H9 (cell line): ENCODE data around the gene PROX2. TPM values are rescaled to one million over a fixed set of nuclear protein-coding genes. Genes with fewer than 3 reads are reported as not detected.

Source experiments
- DNase-seq: peaks from one replicate; pipeline ENCODE4 v3.0.0-alpha.2; 2017
- H2AFZ ChIP-seq: one replicate; pipeline ENCODE4 v1.6.1; 2013; ENCODE audit warnings: mild to moderate bottlenecking, low read length, control low read depth, moderate library complexity
- H2AK5ac ChIP-seq: 2 replicates; pipeline ENCODE4 v1.6.1; 2013; ENCODE audit warnings: low read length, control low read depth, mixed read lengths; ENCODE audit not compliant: insufficient read length
- H2BK120ac ChIP-seq: one replicate; pipeline ENCODE4 v1.6.1; 2013; ENCODE audit warnings: low read depth, mild to moderate bottlenecking, low read length, control low read depth, inconsistent platforms; ENCODE audit not compliant: poor library complexity, severe bottlenecking
- H2BK12ac ChIP-seq: 2 replicates; pipeline ENCODE4 v1.6.1; 2013; ENCODE audit warnings: low read length, control low read depth, mixed read lengths, low read depth; ENCODE audit not compliant: insufficient read length
- H2BK15ac ChIP-seq: 2 replicates; pipeline ENCODE4 v1.6.1; 2013; ENCODE audit warnings: low read depth, low read length, control low read depth
- H2BK20ac ChIP-seq: one replicate; pipeline ENCODE4 v1.6.1; 2013; ENCODE audit warnings: low read depth, mild to moderate bottlenecking, low read length, control low read depth, inconsistent platforms; ENCODE audit not compliant: poor library complexity, severe bottlenecking
- H2BK5ac ChIP-seq: 2 replicates; pipeline ENCODE4 v1.6.1; 2013; ENCODE audit warnings: low read length, control low read depth, mixed read lengths; ENCODE audit not compliant: insufficient read length
- H3K14ac ChIP-seq: 2 replicates; pipeline ENCODE4 v1.6.1; 2013; ENCODE audit warnings: low read length, control low read depth; ENCODE audit not compliant: insufficient read depth
- H3K18ac ChIP-seq: 2 replicates; pipeline ENCODE4 v1.6.1; 2013; ENCODE audit warnings: low read depth, mild to moderate bottlenecking, mixed read lengths, low read length, control low read depth; ENCODE audit not compliant: insufficient read length
- H3K23ac ChIP-seq: 2 replicates; pipeline ENCODE4 v1.6.1; 2013; ENCODE audit warnings: low read length, control low read depth, mixed read lengths, low read depth; ENCODE audit not compliant: insufficient read length
- H3K23me2 ChIP-seq: 2 replicates; pipeline ENCODE4 v1.6.1; 2013; ENCODE audit warnings: low read depth, mild to moderate bottlenecking, mixed read lengths, low read length, control low read depth; ENCODE audit not compliant: insufficient read length, poor library complexity, severe bottlenecking
- H3K27ac ChIP-seq: 2 replicates; pipeline ENCODE4 v1.5.1; 2013; ENCODE audit warnings: low read length, control low read depth, mixed read lengths, low read depth; ENCODE audit not compliant: insufficient read length
- H3K27me3 ChIP-seq: 2 replicates; pipeline ENCODE4 v1.6.1; 2013; ENCODE audit warnings: low read length, control low read depth, inconsistent platforms; ENCODE audit not compliant: insufficient read depth
- H3K4ac ChIP-seq: 2 replicates; pipeline ENCODE4 v1.6.1; 2013; ENCODE audit warnings: low read depth, mild to moderate bottlenecking, control low read depth, inconsistent platforms, low read length, moderate library complexity
- H3K4me1 ChIP-seq: 2 replicates; pipeline ENCODE4 v1.6.1; 2013; ENCODE audit warnings: low read length, control low read depth, inconsistent platforms; ENCODE audit not compliant: insufficient read depth
- H3K4me2 ChIP-seq: 2 replicates; pipeline ENCODE4 v1.6.1; 2013; ENCODE audit warnings: low read length, control low read depth, mixed read lengths; ENCODE audit not compliant: insufficient read length, insufficient read depth
- H3K56ac ChIP-seq: 2 replicates; pipeline ENCODE4 v1.6.1; 2013; ENCODE audit warnings: low read depth, mild to moderate bottlenecking, mixed read lengths, low read length, control low read depth; ENCODE audit not compliant: insufficient read length
- H3K79me1 ChIP-seq: 2 replicates; pipeline ENCODE4 v1.6.1; 2013; ENCODE audit warnings: low read depth, mild to moderate bottlenecking, moderate library complexity, low read length, control low read depth, inconsistent platforms; ENCODE audit not compliant: insufficient read depth, poor library complexity, severe bottlenecking
- H3K79me2 ChIP-seq: 2 replicates; pipeline ENCODE4 v1.6.1; 2013; ENCODE audit warnings: low read length, control low read depth, inconsistent platforms; ENCODE audit not compliant: insufficient read depth
- H3K9ac ChIP-seq: 2 replicates; pipeline ENCODE4 v1.6.1; 2013; ENCODE audit warnings: low read length, control low read depth, mixed read lengths; ENCODE audit not compliant: insufficient read length; ENCODE audit errors: extremely low read depth
- H3K9me3 ChIP-seq: one replicate; pipeline ENCODE4 v1.6.1; 2013; ENCODE audit warnings: low read depth, low read length, inconsistent platforms; ENCODE audit not compliant: control insufficient read depth
- H3T11ph ChIP-seq: one replicate; pipeline ENCODE4 v1.6.1; 2013; ENCODE audit warnings: mild to moderate bottlenecking, low read length, control low read depth, inconsistent platforms
- H4K20me1 ChIP-seq: one replicate; pipeline ENCODE4 v1.6.1; 2013; ENCODE audit not compliant: control insufficient read depth, insufficient read length, insufficient read depth
- H4K5ac ChIP-seq: 2 replicates; pipeline ENCODE4 v1.6.1; 2013; ENCODE audit warnings: low read depth, mild to moderate bottlenecking, mixed read lengths, low read length, control low read depth; ENCODE audit not compliant: insufficient read length
- H4K8ac ChIP-seq: replicated peaks from 2 replicates; pipeline ENCODE4 v1.6.1; 2013; ENCODE audit warnings: low read length, control low read depth, mixed read lengths, low read depth; ENCODE audit not compliant: insufficient read length
- H4K91ac ChIP-seq: 2 replicates; pipeline ENCODE4 v1.6.1; 2013; ENCODE audit warnings: low read depth, mild to moderate bottlenecking, moderate library complexity, mixed read lengths, low read length, control low read depth; ENCODE audit not compliant: insufficient read length
- H3K27ac Mint-ChIP-seq, 3 experiments: 2 replicates in 2 of 3; 3 replicates in 1 of 3; pipeline ENCODE4 v1.8.0; 2020 to 2021; ENCODE audit warnings: mixed read lengths in 3 of 3, mild to moderate bottlenecking in 1 of 3, moderate library complexity in 1 of 3
- H3K27me3 Mint-ChIP-seq: 2 replicates; pipeline ENCODE4 v1.8.0; 2021; ENCODE audit warnings: low read depth, mild to moderate bottlenecking, moderate library complexity, mixed read lengths
- H3K36me3 Mint-ChIP-seq, 3 experiments: 2 replicates in 2 of 3; 3 replicates in 1 of 3; pipeline ENCODE4 v1.8.0; 2020 to 2021; ENCODE audit warnings: low read depth in 3 of 3, mixed read lengths in 3 of 3; ENCODE audit not compliant: insufficient read depth in 1 of 3
- H3K4me1 Mint-ChIP-seq, 2 experiments: 2 replicates each; pipeline ENCODE4 v1.8.0; 2020; ENCODE audit warnings: mixed read lengths in 2 of 2
- H3K4me3 Mint-ChIP-seq, 2 experiments: 2 replicates in 1 of 2; 3 replicates in 1 of 2; pipeline ENCODE4 v1.8.0; 2020 to 2021; ENCODE audit warnings: mild to moderate bottlenecking in 2 of 2, mixed read lengths in 2 of 2, moderate library complexity in 1 of 2
- H3K9me3 Mint-ChIP-seq, 2 experiments: 2 replicates in 1 of 2; 3 replicates in 1 of 2; pipeline ENCODE4 v1.8.0; 2020; ENCODE audit warnings: mild to moderate bottlenecking in 2 of 2, mixed read lengths in 2 of 2, moderate library complexity in 1 of 2
- CTCF ChIP-seq: fragments of 200-600 bp; sonication (generic); conservative IDR thresholded peaks from 3 replicates; pipeline ENCODE4 v1.8.0; 2021; ENCODE audit warnings: antibody characterized with exemption, mild to moderate bottlenecking
- WGBS: extraction: QIAGEN DNeasy Blood & Tissue Kit; methylation state at CpG from one replicate; pipeline ENCODE4 v1.1.7; 2013; ENCODE audit warnings: missing lambda C conversion rate, low lambda C conversion rate, mixed read lengths; ENCODE audit not compliant: insufficient read length; ENCODE audit errors: extremely low coverage; 5-methylcytosine and 5-hydroxymethylcytosine counted together
- total RNA-seq: library from RNA; stranded (reverse); gene quantifications from 2 replicates; pipeline ENCODE4 v1.2.1, GENCODE V29; 2021

PROX2 gene
- total RNA-seq, 1 experiment from 2014 or later = not detected

- Histone ChIP-seq H3K4ac (no peak overlapping the region), H2BK20ac (no peak overlapping the region), H4K20me1 (no peaks in the 10 kb centered on the region), H3K4me1 (no peaks in the 10 kb centered on the region), H2AK5ac (no peak overlapping the region), H3K56ac (no peak overlapping the region), H3K23ac (no peak overlapping the region), H3K9me3 (no peaks in the 10 kb centered on the region), H2BK15ac (no peak overlapping the region), H3T11ph (no peak overlapping the region), H4K8ac (no peak overlapping the region), H3K18ac (no peak overlapping the region), H2BK120ac (no peak overlapping the region), H3K23me2 (no peaks in the 10 kb centered on the region), H3K27ac (no peak overlapping the region), H3K9ac (no peak overlapping the region), H3K79me1 (no peaks in the 10 kb centered on the region), H2BK5ac (no peak overlapping the region), H4K5ac (no peak overlapping the region), H4K91ac (no peak overlapping the region), H2AFZ (no peak overlapping the region), H3K14ac (no peak overlapping the region), H3K79me2 (no peaks in the 10 kb centered on the region), H2BK12ac (no peak overlapping the region), H3K27me3 (no peaks in the 10 kb centered on the region), H3K4me2 (no peak overlapping the region)
- WGBS = no CpG with 5 or more reads among the region's 5 CpGs
- Mint-ChIP-seq H3K4me1 (peaks cover 10% of the 10 kb centered on the region in 2 experiments), H3K27me3 (no peaks in the 10 kb centered on the region), H3K27ac (0 out of 7 replicates have a peak overlapping the region, but pooled peaks of 1 of the 3 experiments have one; percentile 35), H3K4me3 (no peak overlapping the region), H3K36me3 (peaks cover 78 to 97% (median 95%) of the 10 kb centered on the region in 3 experiments), H3K9me3 (no peaks in the 10 kb centered on the region)
- no peak for TF ChIP-seq CTCF
- DNase-seq = no peak
Observed at GRCh38 chr14:74898694-74899093, 22.7 kb upstream of the PROX2 start.
